WTC11 (cell line): ENCODE measurements around the gene MAGEB17. TPM values are rescaled to one million over a fixed set of nuclear protein-coding genes. Genes with fewer than 3 reads are reported as not detected.
A peak's percentile ranks its signal among the peaks of the same experiment; 100 is the strongest.

Experiments
- ATAC-seq: fragments of 200-7000 bp; cut with Tn5 transposase; 2 replicates; pipeline ENCODE4 v1.10.0; 2021; ENCODE audit warnings: mild to moderate bottlenecking, moderate library complexity
- CTCF ChIA-PET: fragments of 300-600 bp; sonication (Branson Sonifier 250); formaldehyde crosslinking; loops from one replicate; lab custom pipeline; 2021; ENCODE audit warnings: antibody characterized with exemption; lab: Charles Lee
- POLR2A ChIA-PET: fragments of 350-600 bp; sonication (Branson Sonifier 250); formaldehyde crosslinking; loops from one replicate; lab custom pipeline; 2021; ENCODE audit warnings: antibody characterized with exemption; lab: Charles Lee
- DNase-seq: peaks from one replicate; pipeline ENCODE4 v3.0.0; 2021; ENCODE audit warnings: low spot score
- H3K27ac Mint-ChIP-seq: 2 replicates; pipeline ENCODE4 v1.8.0; 2021; ENCODE audit warnings: mixed read lengths
- H3K27me3 Mint-ChIP-seq: 2 replicates; pipeline ENCODE4 v1.8.0; 2021; ENCODE audit warnings: low read depth, mild to moderate bottlenecking, moderate library complexity, mixed read lengths
- H3K36me3 Mint-ChIP-seq: 2 replicates; pipeline ENCODE4 v1.8.0; 2021; ENCODE audit warnings: mixed read lengths
- H3K4me1 Mint-ChIP-seq: 2 replicates; pipeline ENCODE4 v1.8.0; 2022; ENCODE audit warnings: mixed read lengths
- H3K4me3 Mint-ChIP-seq: 2 replicates; pipeline ENCODE4 v1.8.0; 2021; ENCODE audit warnings: mild to moderate bottlenecking, moderate library complexity, mixed read lengths
- H3K9me3 Mint-ChIP-seq: 2 replicates; pipeline ENCODE4 v1.8.0; 2021; ENCODE audit warnings: mixed read lengths
- ARID4B ChIP-seq: sonication (generic); formaldehyde crosslinking; IDR thresholded peaks from 2 replicates; pipeline ENCODE4 v1.8.0; 2023; ENCODE audit warnings: missing genetic modification reagents, mild to moderate bottlenecking, borderline replicate concordance
- ATF1 ChIP-seq: sonication (generic); formaldehyde crosslinking; IDR thresholded peaks from 2 replicates; pipeline ENCODE4 v1.8.1; 2023; ENCODE audit warnings: mild to moderate bottlenecking, moderate library complexity, missing genetic modification reagents
- ATF3 ChIP-seq: sonication (generic); formaldehyde crosslinking; conservative IDR thresholded peaks from 2 replicates; pipeline ENCODE4 v1.8.1; 2022; ENCODE audit warnings: mild to moderate bottlenecking, missing genetic modification reagents
- CDX4 ChIP-seq: fragments of 250-450 bp; sonication (Bioruptor Pico); IDR thresholded peaks from 2 replicates; pipeline ENCODE4 v1.9.0; 2021; ENCODE audit warnings: moderate library complexity, mild to moderate bottlenecking, inconsistent platforms, borderline replicate concordance
- CTCF ChIP-seq: fragments of 200-600 bp; IDR thresholded peaks from 2 replicates; pipeline ENCODE4 v1.8.0; 2022; ENCODE audit warnings: antibody characterized with exemption
- E2F5 ChIP-seq: sonication (generic); formaldehyde crosslinking; IDR thresholded peaks from 2 replicates; pipeline ENCODE4 v1.8.1; 2022; ENCODE audit warnings: mild to moderate bottlenecking, moderate library complexity, missing genetic modification reagents
- ERG ChIP-seq: fragments of 250-450 bp; sonication (Bioruptor Pico); IDR thresholded peaks from 2 replicates; pipeline ENCODE4 v1.8.0; 2021; ENCODE audit warnings: mild to moderate bottlenecking
- FOXJ3 ChIP-seq: sonication (generic); formaldehyde crosslinking; IDR thresholded peaks from 2 replicates; pipeline ENCODE4 v1.9.0; 2021; ENCODE audit warnings: missing genetic modification reagents, mild to moderate bottlenecking, borderline replicate concordance
- FOXP1 ChIP-seq: sonication (generic); formaldehyde crosslinking; IDR thresholded peaks from 2 replicates; pipeline ENCODE4 v1.8.0; 2022; ENCODE audit warnings: missing genetic modification reagents, mild to moderate bottlenecking, moderate library complexity, borderline replicate concordance
- IRF1 ChIP-seq: sonication (generic); formaldehyde crosslinking; IDR thresholded peaks from 2 replicates; pipeline ENCODE4 v1.8.0; 2023; ENCODE audit warnings: missing genetic modification reagents
- JUN ChIP-seq: sonication (generic); formaldehyde crosslinking; IDR thresholded peaks from 2 replicates; pipeline ENCODE4 v1.8.0; 2023; ENCODE audit warnings: mild to moderate bottlenecking, missing genetic modification reagents
- NR3C1 ChIP-seq: sonication (generic); formaldehyde crosslinking; conservative IDR thresholded peaks from 2 replicates; pipeline ENCODE4 v1.8.1; 2023; ENCODE audit warnings: low read depth, mild to moderate bottlenecking, missing genetic modification reagents
- SP1 ChIP-seq: sonication (generic); formaldehyde crosslinking; conservative IDR thresholded peaks from 2 replicates; pipeline ENCODE4 v1.8.1; 2022; ENCODE audit warnings: missing genetic modification reagents
- STAT6 ChIP-seq: sonication (generic); formaldehyde crosslinking; conservative IDR thresholded peaks from 2 replicates; pipeline ENCODE4 v1.8.1; 2023; ENCODE audit warnings: mild to moderate bottlenecking, low read depth, missing genetic modification reagents, moderate library complexity
- TEAD1 ChIP-seq: sonication (generic); formaldehyde crosslinking; IDR thresholded peaks from 2 replicates; pipeline ENCODE4 v1.8.0; 2022; ENCODE audit warnings: mild to moderate bottlenecking, missing genetic modification reagents
- ZBTB43 ChIP-seq: sonication (generic); formaldehyde crosslinking; IDR thresholded peaks from 2 replicates; pipeline ENCODE4 v1.8.1; 2023; ENCODE audit warnings: mild to moderate bottlenecking, missing genetic modification reagents
- ZNF317 ChIP-seq: sonication (generic); formaldehyde crosslinking; IDR thresholded peaks from 2 replicates; pipeline ENCODE4 v1.8.1; 2023; ENCODE audit warnings: low read depth, mild to moderate bottlenecking, moderate library complexity, missing genetic modification reagents, borderline replicate concordance
- ZNF416 ChIP-seq: fragments of 250-450 bp; sonication (Bioruptor Pico); IDR thresholded peaks from 2 replicates; pipeline ENCODE4 v1.9.0; 2021; ENCODE audit warnings: mild to moderate bottlenecking, inconsistent platforms
- ZNF671 ChIP-seq: fragments of 250-450 bp; sonication (Bioruptor Pico); IDR thresholded peaks from 2 replicates; pipeline ENCODE4 v1.8.0; 2021; ENCODE audit warnings: mild to moderate bottlenecking
- total RNA-seq: library from RNA; stranded (reverse); gene quantifications from 3 replicates; pipeline ENCODE4 v1.2.3, GENCODE V29; 2021

The MAGEB17 gene
- total RNA-seq, 1 experiment from 2014 or later, result 0.63 TPM

- H3K4me1 Mint-ChIP-seq, result peaks cover 73% of the 10 kb centered on the region
- ATAC-seq (no peak), DNase-seq (no peak)
- peak overlapping the region; percentile 97 for H3K27ac Mint-ChIP-seq
- POLR2A ChIA-PET, result no interaction called here
- H3K9me3 Mint-ChIP-seq, result no peaks in the 10 kb centered on the region
- no peak overlapping the region for H3K4me3 Mint-ChIP-seq
- peaks cover 3% of the 10 kb centered on the region; the same call in 1 of the 2 replicates for H3K36me3 Mint-ChIP-seq
- TF ChIP-seq E2F5 (CRISPR knock-in tag), result no peak
- no peak for TF ChIP-seq ZNF416 (CRISPR knock-in tag)
- no peak for TF ChIP-seq ZNF671 (CRISPR knock-in tag)
- no peak for TF ChIP-seq ATF1 (CRISPR knock-in tag)
- TF ChIP-seq JUN, result no peak
- no peak for TF ChIP-seq ZBTB43 (CRISPR knock-in tag)
- TF ChIP-seq NR3C1 (CRISPR knock-in tag), result no peak
- TF ChIP-seq TEAD1 (CRISPR knock-in tag), result no peak
- TF ChIP-seq FOXP1 (CRISPR knock-in tag), result no peak
- no peak for TF ChIP-seq CDX4 (CRISPR knock-in tag)
- TF ChIP-seq ERG (CRISPR knock-in tag), result no peak
- TF ChIP-seq ATF3 (CRISPR knock-in tag), result no peak
- no peak for TF ChIP-seq STAT6 (CRISPR knock-in tag)
- TF ChIP-seq ARID4B (CRISPR knock-in tag), result no peak
- no peak for TF ChIP-seq IRF1 (CRISPR knock-in tag)
- no peak for TF ChIP-seq SP1 (CRISPR knock-in tag)
- no peak for TF ChIP-seq CTCF
- TF ChIP-seq FOXJ3 (CRISPR knock-in tag), result no peak
- TF ChIP-seq ZNF317, result no peak
- H3K27me3 Mint-ChIP-seq, result peaks cover 3% of the 10 kb centered on the region
- CTCF ChIA-PET, result no interaction called here
Observed at GRCh38 chrX:16185725-16186136, 18.4 kb downstream of the MAGEB17 start.
